ENCODE results near the gene ANKLE1.

The ANKLE1 gene

GRCh38 chr19:17259118-17259780 lies 22.5 kb upstream of the ANKLE1 start:
- no peaks in the 10 kb centered on the region for H3F3A ChIP-seq (ENCODE audit: insufficient read depth, low read length)
- no peak overlapping the region for H3K27ac ChIP-seq (ENCODE audit: low read depth, low read length, poor library complexity, severe bottlenecking)
- no peaks in the 10 kb centered on the region for H3K36me3 ChIP-seq (ENCODE audit: insufficient read depth, low read length)
- H3K9me2 ChIP-seq (ENCODE audit: low read depth, low read length): no peaks in the 10 kb centered on the region
- H3K4me1 ChIP-seq (ENCODE audit: insufficient read depth, low read length, severe bottlenecking): peaks cover 14% of the 10 kb centered on the region
- H3K4me3 ChIP-seq (ENCODE audit: low read depth, low read length, poor library complexity, severe bottlenecking): no peak overlapping the region
- no peaks in the 10 kb centered on the region for H4K20me1 ChIP-seq (ENCODE audit: insufficient read depth, low read length)
- H2AFZ ChIP-seq (ENCODE audit: low read length): no peak overlapping the region
- TF ChIP-seq, protein P1, sequence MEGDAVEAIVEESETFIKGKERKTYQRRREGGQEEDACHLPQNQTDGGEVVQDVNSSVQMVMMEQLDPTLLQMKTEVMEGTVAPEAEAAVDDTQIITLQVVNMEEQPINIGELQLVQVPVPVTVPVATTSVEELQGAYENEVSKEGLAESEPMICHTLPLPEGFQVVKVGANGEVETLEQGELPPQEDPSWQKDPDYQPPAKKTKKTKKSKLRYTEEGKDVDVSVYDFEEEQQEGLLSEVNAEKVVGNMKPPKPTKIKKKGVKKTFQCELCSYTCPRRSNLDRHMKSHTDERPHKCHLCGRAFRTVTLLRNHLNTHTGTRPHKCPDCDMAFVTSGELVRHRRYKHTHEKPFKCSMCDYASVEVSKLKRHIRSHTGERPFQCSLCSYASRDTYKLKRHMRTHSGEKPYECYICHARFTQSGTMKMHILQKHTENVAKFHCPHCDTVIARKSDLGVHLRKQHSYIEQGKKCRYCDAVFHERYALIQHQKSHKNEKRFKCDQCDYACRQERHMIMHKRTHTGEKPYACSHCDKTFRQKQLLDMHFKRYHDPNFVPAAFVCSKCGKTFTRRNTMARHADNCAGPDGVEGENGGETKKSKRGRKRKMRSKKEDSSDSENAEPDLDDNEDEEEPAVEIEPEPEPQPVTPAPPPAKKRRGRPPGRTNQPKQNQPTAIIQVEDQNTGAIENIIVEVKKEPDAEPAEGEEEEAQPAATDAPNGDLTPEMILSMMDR (IDR thresholded peaks at IDR 0.05; ENCODE audit: low read length): no peak
- TF ChIP-seq EZH2 (IDR thresholded peaks at IDR 0.05; ENCODE audit: borderline replicate concordance, low read length): no peak
- H3K27me3 ChIP-seq (ENCODE audit: insufficient read depth, low read length): peaks cover 5% of the 10 kb centered on the region; the same call in 1 of the 2 replicates
- H3K4me2 ChIP-seq (ENCODE audit: low read length): no peak overlapping the region
- no peaks in the 10 kb centered on the region for H3K79me2 ChIP-seq (ENCODE audit: insufficient read depth, low read length)
- H3K9me3 ChIP-seq (ENCODE audit: low read length): no peaks in the 10 kb centered on the region
- no peak overlapping the region for H3K9ac ChIP-seq (ENCODE audit: low read length)

GRCh38 chr19:17259934-17260333 lies 21.8 kb upstream of the ANKLE1 start:
- no peak for TF ChIP-seq EZH2 (IDR thresholded peaks at IDR 0.05; ENCODE audit: borderline replicate concordance, low read length)
- TF ChIP-seq, protein P1 (IDR thresholded peaks at IDR 0.05; ENCODE audit: low read length): no peak
- H3K9me3 ChIP-seq (ENCODE audit: low read length): no peaks in the 10 kb centered on the region
- no peak overlapping the region for H3K9ac ChIP-seq (ENCODE audit: low read length)
- H3K4me1 ChIP-seq (ENCODE audit: insufficient read depth, low read length, severe bottlenecking): peaks cover 20% of the 10 kb centered on the region
- H3K27ac ChIP-seq (ENCODE audit: low read depth, low read length, poor library complexity, severe bottlenecking): no peak overlapping the region
- no peak overlapping the region for H2AFZ ChIP-seq (ENCODE audit: low read length)
- H4K20me1 ChIP-seq (ENCODE audit: insufficient read depth, low read length): no peaks in the 10 kb centered on the region
- no peaks in the 10 kb centered on the region for H3F3A ChIP-seq (ENCODE audit: insufficient read depth, low read length)
- no peak overlapping the region for H3K4me3 ChIP-seq (ENCODE audit: low read depth, low read length, poor library complexity, severe bottlenecking)
- H3K36me3 ChIP-seq (ENCODE audit: insufficient read depth, low read length): no peaks in the 10 kb centered on the region
- no peaks in the 10 kb centered on the region for H3K79me2 ChIP-seq (ENCODE audit: insufficient read depth, low read length)
- no peaks in the 10 kb centered on the region; the same call in 1 of the 2 replicates for H3K27me3 ChIP-seq (ENCODE audit: insufficient read depth, low read length)
- H3K9me2 ChIP-seq (ENCODE audit: low read depth, low read length): no peaks in the 10 kb centered on the region
- H3K4me2 ChIP-seq (ENCODE audit: low read length): no peak overlapping the region

- no peaks in the 10 kb centered on the region; the same call in 1 of the 2 replicates for H3K27me3 ChIP-seq (ENCODE audit: insufficient read depth, low read length)
- no peak overlapping the region for H2AFZ ChIP-seq (ENCODE audit: low read length)
- no peaks in the 10 kb centered on the region for H3F3A ChIP-seq (ENCODE audit: insufficient read depth, low read length)
- no peaks in the 10 kb centered on the region for H3K9me3 ChIP-seq (ENCODE audit: low read length)
- no peaks in the 10 kb centered on the region for H3K36me3 ChIP-seq (ENCODE audit: insufficient read depth, low read length)
- peak overlapping the region; percentile 62 for H3K27ac ChIP-seq (ENCODE audit: low read depth, low read length, poor library complexity, severe bottlenecking)
- no peak overlapping the region for H3K4me3 ChIP-seq (ENCODE audit: low read depth, low read length, poor library complexity, severe bottlenecking)
- peak overlapping the region; percentile 36; the same call in 1 of the 2 replicates for H3K9ac ChIP-seq (ENCODE audit: low read length)
- H4K20me1 ChIP-seq (ENCODE audit: insufficient read depth, low read length): no peaks in the 10 kb centered on the region
- H3K4me2 ChIP-seq (ENCODE audit: low read length): no peak overlapping the region
- TF ChIP-seq, protein P1 (IDR thresholded peaks at IDR 0.05; ENCODE audit: low read length): peak; percentile 94
- TF ChIP-seq EZH2 (IDR thresholded peaks at IDR 0.05; ENCODE audit: borderline replicate concordance, low read length): no peak
- H3K9me2 ChIP-seq (ENCODE audit: low read depth, low read length): no peaks in the 10 kb centered on the region
- H3K4me1 ChIP-seq (ENCODE audit: insufficient read depth, low read length, severe bottlenecking): peaks cover 30% of the 10 kb centered on the region
- H3K79me2 ChIP-seq (ENCODE audit: insufficient read depth, low read length): no peaks in the 10 kb centered on the region
Measured at GRCh38 chr19:17260842-17261325, 20.8 kb upstream of the ANKLE1 start.

Data from OCI-LY1 (cell line).